AG04449 (cell line): ENCODE measurements around the gene GANAB.
"Not testable (repeated sequence)": the region's sequence is repeated elsewhere in the genome, so short reads cannot be mapped to it uniquely, and the experiment has no call there.

Source experiments
- CTCF ChIA-PET: fragments of 350-600 bp; formaldehyde crosslinking; extraction: SDS; loops from one replicate; lab custom pipeline; 2021; ENCODE audit warnings: antibody characterized with exemption; lab: Yijun Ruan, JAX
- POLR2A ChIA-PET: fragments of 400-600, 350-600 bp; formaldehyde crosslinking; extraction: SDS; loops from one replicate; lab custom pipeline; 2020; ENCODE audit warnings: antibody characterized with exemption, inconsistent platforms; lab: Yijun Ruan, JAX
- DNase-seq: peaks from one replicate; pipeline ENCODE4 v3.0.0-alpha.2; 2010; ENCODE audit warnings: low read depth, low spot score
- H3K4me3 ChIP-seq: 2 replicates; pipeline ENCODE4 v1.5.1; 2011; ENCODE audit warnings: low read depth, mild to moderate bottlenecking, control low read depth, low read length
- CTCF ChIP-seq: IDR thresholded peaks from one replicate; pipeline ENCODE4 v1.5.1; 2011; ENCODE audit warnings: mild to moderate bottlenecking, moderate library complexity, low read length, control low read depth, inconsistent platforms; ENCODE audit not compliant: insufficient read depth; ENCODE audit errors: missing control alignments

GANAB gene

DNA sequence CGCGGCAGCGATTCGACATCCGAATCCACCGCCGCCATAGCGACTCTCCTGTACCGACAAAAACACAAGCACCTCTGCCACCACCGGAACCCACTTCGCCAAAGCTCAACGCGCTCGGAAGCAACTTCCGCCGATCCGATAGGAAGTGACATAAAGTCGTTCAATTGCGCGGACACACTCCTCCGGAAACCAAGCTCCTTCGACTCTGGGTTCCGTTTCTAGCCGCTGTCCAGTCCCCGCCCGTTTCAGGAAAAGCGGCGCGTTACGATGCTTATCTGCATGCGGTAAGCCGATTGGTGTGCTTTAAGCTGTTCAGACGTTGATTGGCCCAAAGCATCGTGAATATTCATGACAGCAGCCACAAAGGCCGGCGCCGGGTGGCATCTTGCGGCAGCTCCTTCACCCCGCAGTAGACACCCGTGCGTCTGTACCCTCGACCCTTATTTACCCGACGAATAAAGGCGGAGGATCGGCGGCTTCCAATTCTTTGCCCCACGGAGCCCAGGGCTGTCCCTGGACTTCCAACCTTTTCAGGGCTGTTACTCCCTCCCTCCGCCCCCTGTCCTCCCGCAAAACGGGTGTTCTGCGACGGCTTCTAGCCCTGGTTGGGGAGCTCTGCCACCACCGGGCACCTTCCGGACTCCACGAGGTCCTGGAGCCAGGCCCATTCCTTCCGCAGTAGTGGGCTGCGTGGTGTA is 54.8 kb downstream of the GANAB start, which contains the start of gene TUT1:
TSS of gene TUT1 (minus strand) at position 76 of the 698 bp plus-strand sequence. CDS start at position 38, 38 bp downstream.
- peak; percentile 97 for DNase-seq
- H3K4me3 ChIP-seq, result peak within 1 kb of the TSS; percentile 77
- no peak for TF ChIP-seq CTCF
- ChIA-PET CTCF (interaction anchor here (0.7 to 6.8 kb wide), 25 partner anchors 10 to 271 kb away, joined by 3 to 95 read pairs (median 4); partner anchors contain the start of genes B3GAT3, C11orf98, CSKMT and EEF1G), POLR2A (interaction anchor here (0.6 to 3.1 kb wide), 38 partner anchors 9 to 290 kb away, joined by 3 to 65 read pairs (median 5); partner anchors contain the start of genes AHNAK, B3GAT3, C11orf98 and CSKMT)

DNA sequence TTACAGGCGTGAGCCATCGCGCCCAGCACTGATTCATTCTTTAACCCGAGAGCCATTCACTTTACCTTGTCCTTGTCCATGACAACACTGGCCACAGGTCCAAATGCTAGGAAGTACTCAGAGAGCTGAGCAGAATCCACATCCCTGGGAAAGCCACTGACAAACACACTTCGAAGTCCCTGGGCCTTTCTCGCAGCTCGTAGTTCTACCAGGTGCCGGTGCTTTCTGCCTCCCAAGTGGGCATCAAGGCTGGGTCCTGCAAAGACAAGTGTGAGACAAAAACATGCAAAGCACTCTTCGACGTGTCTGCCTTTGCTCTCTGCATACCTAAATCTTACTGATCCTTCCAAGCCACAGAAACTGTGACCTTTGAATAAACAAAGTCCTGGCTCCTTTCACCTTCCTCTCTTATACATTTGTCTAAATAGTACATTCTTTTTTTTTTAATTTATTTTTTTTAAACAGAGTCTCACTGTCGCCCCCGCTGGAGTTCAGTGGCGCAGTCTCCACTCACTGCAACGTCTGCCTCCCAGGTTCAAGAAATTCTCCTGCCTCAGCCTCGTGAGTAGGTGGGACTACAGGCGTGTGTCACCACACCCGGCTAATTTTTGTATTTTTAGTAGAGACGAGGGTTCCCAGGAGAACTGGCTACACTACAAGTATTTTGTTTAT is 57.3 kb downstream of the GANAB start:
- CTCF ChIA-PET, result interaction anchor here (1.1 to 2.5 kb wide), 4 partner anchors 15 to 164 kb away, joined by 4 to 9 read pairs (median 5); partner anchors contain the start of genes B3GAT3 and EEF1G
- TF ChIP-seq CTCF, result peak; percentile 16
- H3K4me3 ChIP-seq, result no peak overlapping the region
- POLR2A ChIA-PET, result interaction anchor here (0.6 kb wide), 1 partner anchor 109 kb away, joined by 3 read pairs; no protein-coding TSS in a partner anchor
- DNase-seq, result no peak

DNA sequence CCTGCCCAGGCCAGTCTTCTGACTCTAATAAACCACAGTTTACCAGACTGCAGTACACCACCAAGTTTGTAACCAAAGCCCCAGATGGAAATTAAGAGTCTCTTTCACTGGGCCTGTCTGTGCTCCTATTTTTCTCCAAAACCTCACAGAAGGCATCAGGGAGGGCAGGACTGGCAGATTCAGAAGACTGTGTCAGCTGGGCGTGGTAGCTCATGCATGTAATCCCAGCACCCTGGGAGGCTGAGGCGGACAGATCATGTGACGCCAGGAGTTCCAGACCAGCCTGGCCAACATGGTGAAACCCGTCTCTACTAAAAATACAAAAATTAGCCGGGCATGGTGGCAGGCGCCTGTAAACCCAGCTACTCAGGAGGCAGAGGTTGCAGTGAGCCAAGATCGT is 61.1 kb downstream of the GANAB start:
- not testable (repeated sequence) for DNase-seq, H3K4me3 ChIP-seq
- ChIA-PET CTCF (interaction anchor here (1.4 to 2.5 kb wide), 2 partner anchors 10 to 191 kb away, joined by 6 to 7 read pairs; no protein-coding TSS in a partner anchor), POLR2A (interaction anchor here (3.1 kb wide), 1 partner anchor 11 kb away, joined by 8 read pairs; the partner anchor contains the start of gene EEF1G)

DNA sequence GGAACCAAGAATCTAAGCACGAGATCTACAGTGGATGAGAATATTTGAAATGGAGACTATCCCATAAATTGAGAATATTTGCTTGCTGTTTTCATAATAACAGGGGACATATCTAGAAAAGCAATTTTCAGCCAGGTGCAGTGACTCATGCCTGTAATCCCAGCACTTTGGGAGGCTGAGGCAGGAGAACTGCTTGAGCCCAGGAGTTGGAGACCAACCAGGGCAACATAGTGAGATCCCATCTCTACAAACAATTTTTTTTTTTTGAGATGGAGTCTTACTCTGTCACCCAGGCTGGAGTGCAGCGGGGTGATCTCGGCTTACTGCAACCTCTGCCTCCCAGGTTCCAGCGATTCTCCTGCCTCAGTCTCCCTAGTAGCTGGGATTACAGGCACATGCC is 64.7 kb downstream of the GANAB start:
- ChIA-PET CTCF (interaction anchor here (1.3 to 2.4 kb wide), 2 partner anchors 10 to 13 kb away, joined by 4 to 8 read pairs; partner anchors contain the start of gene TUT1), POLR2A (interaction anchor here (1.1 to 1.6 kb wide), 2 partner anchors 8 to 20 kb away, joined by 3 to 4 read pairs; partner anchors contain the start of genes EEF1G and MTA2)
- not testable (repeated sequence) for DNase-seq, H3K4me3 ChIP-seq

- no peak for DNase-seq
- ChIA-PET POLR2A (interaction anchor here (1.1 to 3.0 kb wide), 2 partner anchors 11 to 21 kb away, joined by 3 to 16 read pairs; partner anchors contain the start of genes MTA2 and TUT1), CTCF (interaction anchor here (1.3 to 2.4 kb wide), 3 partner anchors 10 to 157 kb away, joined by 4 to 8 read pairs (median 5); partner anchors contain the start of gene TUT1)
- H3K4me3 ChIP-seq, result no peak overlapping the region
- no peak for TF ChIP-seq CTCF
Observed at GRCh38 chr11:62580959-62581715, 65.3 kb downstream of the GANAB start.

- no peak overlapping the region for H3K4me3 ChIP-seq
- DNase-seq, result no peak
- ChIA-PET POLR2A (interaction anchor here (3.0 kb wide), 1 partner anchor 13 kb away, joined by 16 read pairs; the partner anchor contains the start of gene TUT1), CTCF (interaction anchor here (1.0 to 1.2 kb wide), 2 partner anchors 14 to 35 kb away, joined by 3 to 4 read pairs; no protein-coding TSS in a partner anchor)
- TF ChIP-seq CTCF, result no peak
Observed at GRCh38 chr11:62579252-62579651, 67.2 kb downstream of the GANAB start.
